Colonic mucosa (tissue), 4 donors: ENCODE data around the gene ITGB1BP1. TPM values are rescaled to one million over a fixed set of nuclear protein-coding genes. Genes with fewer than 3 reads are reported as not detected.

ENCODE experiments used
- DNase-seq: peaks from one replicate; pipeline ENCODE4 v3.0.0-alpha.2; 2020
- H3K27ac ChIP-seq: fragments of 200-600 bp; one replicate; pipeline ENCODE4 v1.8.0; 2021
- H3K27me3 ChIP-seq: fragments of 200-600 bp; one replicate; pipeline ENCODE4 v1.8.0; 2021
- H3K36me3 ChIP-seq: fragments of 200-600 bp; one replicate; pipeline ENCODE4 v1.8.0; 2021
- H3K4me1 ChIP-seq: fragments of 200-600 bp; one replicate; pipeline ENCODE4 v1.8.0; 2021; ENCODE audit warnings: mild to moderate bottlenecking
- H3K4me3 ChIP-seq: fragments of 200-600 bp; one replicate; pipeline ENCODE4 v1.8.0; 2021
- H3K9ac ChIP-seq, 2 donors: one replicate each; pipeline ENCODE4 v1.7.0; 2013; ENCODE audit warnings: control low read depth in 2 of 2, low read depth in 2 of 2, low read length in 2 of 2
- H3K9me3 ChIP-seq: fragments of 200-600 bp; one replicate; pipeline ENCODE4 v1.8.0; 2021
- CTCF ChIP-seq: fragments of 200-600 bp; IDR thresholded peaks from one replicate; pipeline ENCODE4 v1.8.0; 2022; ENCODE audit warnings: antibody characterized with exemption, mild to moderate bottlenecking
- intact Hi-C: fragments of 100-400 bp; cut with DNase I; formaldehyde crosslinking; loops from one replicate; pipeline ENCODE4 v1.14.1; 2022
- total RNA-seq, 2 donors: library from RNA; stranded (reverse); fragmentation: NEBNext Ultra II Directional in 1 of 2; extraction: Animal tissue kit (Norgen Biotek cat#: 25700) in 1 of 2; gene quantifications; one replicate each; pipeline ENCODE4 v1.2.1, GENCODE V29; 2021
- donor health status: healthy.
- donor health status: DM: no; HTN: no; CAD: no.
- donor health status: DM: no; HTN: no; CAD: no.

ITGB1BP1 gene
- total RNA-seq, 2 donors from 2014 or later: 57.5 to 58.5 TPM

GRCh38 chr2:9359463-9359862 is 63.9 kb downstream of the ITGB1BP1 start:
- no peak for DNase-seq
- no peaks in the 10 kb centered on the region for H3K27me3 ChIP-seq
- intact Hi-C loops: no loop called here
- H3K9ac ChIP-seq: no peak overlapping the region
- no peaks in the 10 kb centered on the region for H3K4me1 ChIP-seq
- H3K27ac ChIP-seq: no peak overlapping the region
- TF ChIP-seq CTCF: no peak
- no peaks in the 10 kb centered on the region for H3K9me3 ChIP-seq
- H3K4me3 ChIP-seq: no peak overlapping the region
- H3K36me3 ChIP-seq: no peaks in the 10 kb centered on the region

GRCh38 chr2:9358846-9359245 is 64.5 kb downstream of the ITGB1BP1 start:
- H3K4me1 ChIP-seq: no peaks in the 10 kb centered on the region
- no peak overlapping the region for H3K4me3 ChIP-seq
- no peaks in the 10 kb centered on the region for H3K9me3 ChIP-seq
- H3K27ac ChIP-seq: no peak overlapping the region
- H3K36me3 ChIP-seq: no peaks in the 10 kb centered on the region
- no peak overlapping the region for H3K9ac ChIP-seq
- no peaks in the 10 kb centered on the region for H3K27me3 ChIP-seq
- intact Hi-C loops: no loop called here
- DNase-seq: no peak
- no peak for TF ChIP-seq CTCF

GRCh38 chr2:9356261-9356660 is 67.1 kb downstream of the ITGB1BP1 start:
- Histone ChIP-seq H3K36me3 (no peaks in the 10 kb centered on the region), H3K27ac (no peak overlapping the region), H3K27me3 (no peaks in the 10 kb centered on the region), H3K9me3 (no peaks in the 10 kb centered on the region), H3K4me3 (no peak overlapping the region), H3K4me1 (no peaks in the 10 kb centered on the region), H3K9ac (no peak overlapping the region)
- intact Hi-C loops: no loop called here
- TF ChIP-seq CTCF: no peak
- DNase-seq: no peak

GRCh38 chr2:9355716-9356115 is 67.6 kb downstream of the ITGB1BP1 start:
- intact Hi-C loops: no loop called here
- Histone ChIP-seq H3K36me3 (no peaks in the 10 kb centered on the region), H3K4me3 (no peak overlapping the region), H3K27me3 (no peaks in the 10 kb centered on the region), H3K9me3 (no peaks in the 10 kb centered on the region), H3K9ac (no peak overlapping the region), H3K27ac (no peak overlapping the region), H3K4me1 (no peaks in the 10 kb centered on the region)
- no peak for DNase-seq
- no peak for TF ChIP-seq CTCF

- Histone ChIP-seq H3K36me3 (no peaks in the 10 kb centered on the region), H3K27ac (no peak overlapping the region), H3K9me3 (no peaks in the 10 kb centered on the region), H3K9ac (no peak overlapping the region), H3K4me3 (no peak overlapping the region), H3K4me1 (no peaks in the 10 kb centered on the region), H3K27me3 (no peaks in the 10 kb centered on the region)
- TF ChIP-seq CTCF: no peak
- intact Hi-C loops: no loop called here
- no peak for DNase-seq
Observed at GRCh38 chr2:9355270-9355669, 68.1 kb downstream of the ITGB1BP1 start.

- no peaks in the 10 kb centered on the region for H3K27me3 ChIP-seq
- no peaks in the 10 kb centered on the region for H3K4me1 ChIP-seq
- no peak for TF ChIP-seq CTCF
- no peaks in the 10 kb centered on the region for H3K9me3 ChIP-seq
- no peak for DNase-seq
- intact Hi-C loops: no loop called here
- H3K9ac ChIP-seq: no peak overlapping the region
- no peaks in the 10 kb centered on the region for H3K36me3 ChIP-seq
- no peak overlapping the region for H3K27ac ChIP-seq
- no peak overlapping the region for H3K4me3 ChIP-seq
Observed at GRCh38 chr2:9354318-9354717, 69.0 kb downstream of the ITGB1BP1 start.
